Calu3 (cell line): ENCODE measurements around the gene NTM. TPM values are rescaled to one million over a fixed set of nuclear protein-coding genes. Genes with fewer than 3 reads are reported as not detected.

ENCODE experiments used
- BruUV-seq: library from RNA; stranded (reverse); fragments of 400-500 nt; replicated peaks from 2 replicates; lab custom pipeline; 2021; lab: Mats Ljungman, UMichigan
- CTCF ChIA-PET: fragments of 300-600 bp; sonication (Branson Sonifier 250); formaldehyde crosslinking; loops from one replicate; lab custom pipeline; 2022; ENCODE audit warnings: antibody characterized with exemption; lab: Charles Lee
- DNase-seq: peaks from one replicate; pipeline ENCODE4 v3.0.0; 2022
- H3K27ac Mint-ChIP-seq: one replicate; pipeline ENCODE4 v1.8.0; 2022; ENCODE audit warnings: mixed read lengths; ENCODE audit not compliant: unreplicated experiment
- H3K27me3 Mint-ChIP-seq: one replicate; pipeline ENCODE4 v1.8.0; 2022; ENCODE audit warnings: mixed read lengths; ENCODE audit not compliant: unreplicated experiment
- H3K36me3 Mint-ChIP-seq: one replicate; pipeline ENCODE4 v1.8.0; 2022; ENCODE audit warnings: mild to moderate bottlenecking, moderate library complexity, mixed read lengths; ENCODE audit not compliant: insufficient read depth, unreplicated experiment
- H3K4me1 Mint-ChIP-seq: one replicate; pipeline ENCODE4 v1.8.0; 2022; ENCODE audit warnings: mild to moderate bottlenecking, low read depth, mixed read lengths; ENCODE audit not compliant: unreplicated experiment
- H3K4me3 Mint-ChIP-seq: one replicate; pipeline ENCODE4 v1.8.0; 2022; ENCODE audit warnings: mild to moderate bottlenecking, low read depth, moderate library complexity, mixed read lengths; ENCODE audit not compliant: unreplicated experiment
- H3K9me3 Mint-ChIP-seq: one replicate; pipeline ENCODE4 v1.8.0; 2022; ENCODE audit warnings: low read depth, mixed read lengths; ENCODE audit not compliant: unreplicated experiment
- CTCF ChIP-seq: fragments of 200-600 bp; IDR thresholded peaks from one replicate; pipeline ENCODE4 v1.8.0; 2022; ENCODE audit warnings: antibody characterized with exemption; ENCODE audit not compliant: unreplicated experiment
- intact Hi-C: fragments of 100-400 bp; cut with micrococcal nuclease; formaldehyde crosslinking; loops from one replicate; pipeline ENCODE4 v1.10.0; 2022; ENCODE audit not compliant: unreplicated experiment
- total RNA-seq: library from RNA; stranded (reverse); gene quantifications from 2 replicates; pipeline ENCODE4 v1.2.3, GENCODE V29; 2022

The NTM gene
- total RNA-seq, 1 experiment from 2014 or later = not detected

DNA sequence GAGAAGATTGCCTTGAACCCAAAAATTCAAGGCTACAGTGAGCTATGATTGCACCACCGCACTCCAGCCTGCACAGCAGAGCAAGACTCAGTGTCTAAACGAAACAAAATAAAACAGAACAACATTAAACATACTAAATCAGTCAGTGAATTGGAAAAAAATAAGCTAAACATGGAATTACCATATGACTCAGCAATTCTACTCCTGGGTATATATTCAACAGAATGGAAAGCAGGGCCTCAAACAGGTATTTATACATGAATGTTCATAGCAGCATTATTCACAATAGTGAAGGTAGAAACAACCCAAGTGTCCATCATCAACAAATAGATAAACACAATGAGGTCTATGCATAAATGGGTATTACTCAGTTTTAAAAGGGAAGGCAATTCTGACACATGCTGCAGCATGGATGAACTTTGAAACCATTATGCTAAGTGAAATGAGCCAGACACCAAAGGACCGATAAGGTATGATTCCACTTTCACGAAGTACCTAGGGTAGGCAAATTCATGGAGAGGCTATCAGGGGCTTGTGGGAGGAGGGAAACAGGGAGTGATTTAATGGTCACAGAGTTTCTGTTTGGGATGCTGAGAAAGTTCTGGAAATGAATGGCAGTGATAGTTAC is 15.5 kb downstream of the NTM start:
- Mint-ChIP-seq H3K36me3 (no peaks in the 10 kb centered on the region), H3K4me3 (no peak overlapping the region), H3K27ac (no peak overlapping the region), H3K9me3 (no peaks in the 10 kb centered on the region), H3K4me1 (no peaks in the 10 kb centered on the region), H3K27me3 (no peaks in the 10 kb centered on the region)
- no peak for DNase-seq
- intact Hi-C loops = no loop called here
- BruUV-seq = no TSS peak
- no peak for TF ChIP-seq CTCF
- CTCF ChIA-PET = no interaction called here

DNA sequence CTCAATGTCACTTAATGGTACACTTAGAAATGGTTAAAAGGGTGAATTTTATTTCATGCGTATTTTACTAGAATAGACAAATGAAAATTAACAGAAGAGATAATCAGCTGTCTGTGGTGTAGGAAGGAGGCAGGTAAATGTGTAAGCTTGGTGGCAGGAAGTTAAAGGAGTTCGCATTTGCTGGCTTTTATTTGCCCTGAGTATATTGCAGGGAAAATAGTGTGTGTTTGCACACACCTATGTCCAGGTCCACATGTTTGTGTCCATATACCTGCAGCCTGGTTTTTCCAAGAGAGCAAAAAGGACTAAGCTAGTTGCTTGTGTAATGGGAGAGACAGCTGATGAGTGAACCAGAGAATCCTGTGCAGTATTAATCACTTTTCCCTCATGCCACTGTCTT is 16.0 kb downstream of the NTM start:
- BruUV-seq = no TSS peak
- TF ChIP-seq CTCF = no peak
- Mint-ChIP-seq H3K9me3 (no peaks in the 10 kb centered on the region), H3K36me3 (no peaks in the 10 kb centered on the region), H3K27ac (no peak overlapping the region), H3K4me3 (no peak overlapping the region), H3K4me1 (no peaks in the 10 kb centered on the region), H3K27me3 (no peaks in the 10 kb centered on the region)
- intact Hi-C loops = no loop called here
- no peak for DNase-seq
- CTCF ChIA-PET = no interaction called here

- no peaks in the 10 kb centered on the region for H3K36me3 Mint-ChIP-seq
- BruUV-seq = no TSS peak
- intact Hi-C loops = no loop called here
- H3K27me3 Mint-ChIP-seq = no peaks in the 10 kb centered on the region
- CTCF ChIA-PET = no interaction called here
- H3K4me3 Mint-ChIP-seq = no peak overlapping the region
- H3K9me3 Mint-ChIP-seq = no peaks in the 10 kb centered on the region
- DNase-seq = no peak
- TF ChIP-seq CTCF = no peak
- H3K27ac Mint-ChIP-seq = no peak overlapping the region
- no peaks in the 10 kb centered on the region for H3K4me1 Mint-ChIP-seq
These were observed 17.6 kb downstream of the NTM start for GRCh38 chr11:131388030-131388429.

GRCh38 chr11:131389582-131389981 is 19.2 kb downstream of the NTM start:
- H3K4me1 Mint-ChIP-seq = no peaks in the 10 kb centered on the region
- H3K27me3 Mint-ChIP-seq = no peaks in the 10 kb centered on the region
- H3K36me3 Mint-ChIP-seq = no peaks in the 10 kb centered on the region
- H3K9me3 Mint-ChIP-seq = no peaks in the 10 kb centered on the region
- H3K27ac Mint-ChIP-seq = no peak overlapping the region
- H3K4me3 Mint-ChIP-seq = no peak overlapping the region
- TF ChIP-seq CTCF = no peak
- CTCF ChIA-PET = no interaction called here
- DNase-seq = no peak
- intact Hi-C loops = no loop called here
- BruUV-seq = no TSS peak
